ENCODE measurements around the gene CSTPP1. TPM values are rescaled to one million over a fixed set of nuclear protein-coding genes. Genes with fewer than 3 reads are reported as not detected.

The CSTPP1 gene
- total and polyA plus RNA-seq, 2 of the 8 experiments (the other 6 are each of a cell fraction or from before 2014, with no cell fraction given) = 24.2 to 28.7 TPM

DNA sequence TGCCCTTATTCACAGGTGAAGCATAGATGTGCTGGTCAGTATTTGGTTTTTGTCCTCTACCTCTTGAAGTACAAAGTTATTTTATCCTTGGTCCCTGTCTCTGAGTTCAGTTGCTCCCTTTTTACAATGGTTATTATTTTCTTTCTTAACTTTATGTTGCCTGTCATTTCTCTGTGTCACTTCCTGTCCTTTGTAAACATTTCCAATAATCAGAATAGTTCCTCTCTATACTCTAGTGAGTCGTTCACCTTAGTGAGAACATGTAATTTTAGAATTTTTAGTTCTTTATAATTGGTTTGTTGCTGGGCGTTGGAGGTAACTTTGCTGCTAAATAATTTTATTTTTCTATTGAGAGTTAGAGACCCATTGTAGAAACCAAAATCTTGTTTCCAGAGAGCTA, 16.0 kb downstream of the CSTPP1 start:
- Histone ChIP-seq H2BK120ac (replicated peaks; ENCODE audit: low read depth, low read length) (no peak overlapping the region), H3K4me3 (ENCODE audit: extremely low read depth in 1 of 4, insufficient read depth in 2 of 4, low read depth in 3 of 4, low read length in 4 of 4) (no peak overlapping the region), H3K4me2 (ENCODE audit: insufficient read depth in 1 of 2, low read depth in 2 of 2, low read length in 2 of 2) (no peak overlapping the region), H4K5ac (ENCODE audit: insufficient read length, low read depth, low read length) (no peak overlapping the region), H4K20me1 (replicated peaks in 1 of 2; ENCODE audit: control insufficient read depth in 1 of 2, insufficient read depth in 2 of 2, low read length in 2 of 2) (no peaks in the 10 kb centered on the region), H2BK20ac (ENCODE audit: low read length) (no peak overlapping the region), H3K14ac (ENCODE audit: insufficient read length) (no peak overlapping the region), H2BK5ac (ENCODE audit: low read depth, low read length) (no peak overlapping the region), H3K9me3 (ENCODE audit: insufficient read depth in 2 of 2, low read depth in 1 of 2, low read length in 1 of 2) (no peaks in the 10 kb centered on the region), H3K56ac (replicated peaks; ENCODE audit: insufficient read length, low read depth, low read length) (no peak overlapping the region), H3K9ac (replicated peaks in 1 of 4; ENCODE audit: extremely low read depth in 1 of 4, low read depth in 3 of 4, low read length in 3 of 4) (no peak overlapping the region), H2AK5ac (ENCODE audit: low read depth, low read length) (no peak overlapping the region), H3K4me1 (replicated peaks in 1 of 4; ENCODE audit: control insufficient read depth in 3 of 4, insufficient read depth in 4 of 4, low read length in 3 of 4) (no peaks in the 10 kb centered on the region), H3K4ac (replicated peaks; ENCODE audit: insufficient read length, low read depth, low read length) (no peak overlapping the region), H2BK12ac (ENCODE audit: low read depth, low read length) (no peak overlapping the region), H2AFZ (ENCODE audit: low read length) (no peak overlapping the region), H4K91ac (replicated peaks; ENCODE audit: insufficient read length, low read length) (no peak overlapping the region), H3K27me3 (replicated peaks in 1 of 4; ENCODE audit: control insufficient read depth in 3 of 4, extremely low read depth in 1 of 4, insufficient read depth in 3 of 4, low read length in 3 of 4) (no peaks in the 10 kb centered on the region), H3K23ac (ENCODE audit: insufficient read length) (no peak overlapping the region), H3K27ac (ENCODE audit: low read depth, low read length) (no peak overlapping the region; the same call in 1 of the 2 replicates), H3K18ac (ENCODE audit: extremely low read depth, low read length) (no peak overlapping the region), H3K36me3 (ENCODE audit: control insufficient read depth in 2 of 4, insufficient read depth in 4 of 4, low read length in 3 of 4) (no peaks in the 10 kb centered on the region), H3K79me1 (ENCODE audit: low read depth, low read length) (no peaks in the 10 kb centered on the region), H2BK15ac (ENCODE audit: low read length) (no peak overlapping the region), H3K23me2 (ENCODE audit: low read depth, low read length) (peaks cover 3% of the 10 kb centered on the region; the same call in 1 of the 2 replicates), H4K8ac (ENCODE audit: extremely low read depth, insufficient read depth, low read length) (no peak overlapping the region), H3K79me2 (ENCODE audit: control insufficient read depth in 1 of 2, insufficient read depth in 2 of 2, low read length in 2 of 2) (no peaks in the 10 kb centered on the region)
- WGBS, 2 experiments (ENCODE audit: extremely low coverage in 1 of 2, insufficient coverage in 1 of 2, insufficient read length in 1 of 2, insufficient replicate concordance in 2 of 2, low coverage in 1 of 2, low lambda C conversion rate in 2 of 2, missing lambda C conversion rate in 1 of 2) = 94% methylated on average over 2 of the region's 2 CpGs; no CpG with 5 or more reads in 1 of the 2 experiments
- FAIRE-seq (no peak), DNase-seq (ENCODE audit: low read depth in 1 of 2, low spot score in 2 of 2) (no peak)
- CTCF ChIA-PET (ENCODE audit: partially characterized antibody) = interaction anchor here (1.1 to 1.4 kb wide), 2 partner anchors 32 to 201 kb away, joined by 3 to 4 read pairs; no protein-coding TSS in a partner anchor
- POLR2A ChIA-PET (ENCODE audit: partially characterized antibody) = interaction anchor here (0.8 kb wide), 1 partner anchor 202 kb away, joined by 3 read pairs; no protein-coding TSS in a partner anchor
- TF ChIP-seq, protein P1, sequence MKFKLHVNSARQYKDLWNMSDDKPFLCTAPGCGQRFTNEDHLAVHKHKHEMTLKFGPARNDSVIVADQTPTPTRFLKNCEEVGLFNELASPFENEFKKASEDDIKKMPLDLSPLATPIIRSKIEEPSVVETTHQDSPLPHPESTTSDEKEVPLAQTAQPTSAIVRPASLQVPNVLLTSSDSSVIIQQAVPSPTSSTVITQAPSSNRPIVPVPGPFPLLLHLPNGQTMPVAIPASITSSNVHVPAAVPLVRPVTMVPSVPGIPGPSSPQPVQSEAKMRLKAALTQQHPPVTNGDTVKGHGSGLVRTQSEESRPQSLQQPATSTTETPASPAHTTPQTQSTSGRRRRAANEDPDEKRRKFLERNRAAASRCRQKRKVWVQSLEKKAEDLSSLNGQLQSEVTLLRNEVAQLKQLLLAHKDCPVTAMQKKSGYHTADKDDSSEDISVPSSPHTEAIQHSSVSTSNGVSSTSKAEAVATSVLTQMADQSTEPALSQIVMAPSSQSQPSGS (IDR thresholded peaks at IDR 0.05; ENCODE audit: low read length) = no peak
- TF ChIP-seq, protein P2, sequence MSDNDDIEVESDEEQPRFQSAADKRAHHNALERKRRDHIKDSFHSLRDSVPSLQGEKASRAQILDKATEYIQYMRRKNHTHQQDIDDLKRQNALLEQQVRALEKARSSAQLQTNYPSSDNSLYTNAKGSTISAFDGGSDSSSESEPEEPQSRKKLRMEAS (IDR thresholded peaks at IDR 0.05) = no peak
- no peak for TF ChIP-seq HDAC2 (IDR thresholded peaks at IDR 0.05; ENCODE audit: borderline replicate concordance in 1 of 2, low read depth in 2 of 2, low read length in 2 of 2)
- TF ChIP-seq HDAC6 (IDR thresholded peaks at IDR 0.05; ENCODE audit: low read depth, low read length) = no peak
- no peak for TF ChIP-seq CHD2 (IDR thresholded peaks at IDR 0.05; ENCODE audit: low read length)
- TF ChIP-seq CEBPB (IDR thresholded peaks at IDR 0.05; ENCODE audit: low read depth, low read length) = no peak
- TF ChIP-seq POLR2A (IDR thresholded peaks at IDR 0.05; ENCODE audit: control extremely low read depth in 1 of 2, low read depth in 2 of 2, low read length in 2 of 2) = no peak
- no peak for TF ChIP-seq YY1 (IDR thresholded peaks at IDR 0.05; ENCODE audit: low read depth, low read length)
- no peak for TF ChIP-seq BCL11A (IDR thresholded peaks at IDR 0.05; ENCODE audit: low read depth in 2 of 2, low read length in 2 of 2)
- no peak for TF ChIP-seq SP2 (IDR thresholded peaks at IDR 0.05; ENCODE audit: low read length)
- no peak for TF ChIP-seq RFX5 (IDR thresholded peaks at IDR 0.05; ENCODE audit: borderline replicate concordance, low read depth, low read length)
- no peak for TF ChIP-seq POU5F1 (IDR thresholded peaks at IDR 0.05; ENCODE audit: low read depth, low read length)
- TF ChIP-seq EGR1 (IDR thresholded peaks at IDR 0.05; ENCODE audit: borderline replicate concordance, low read depth, low read length) = no peak
- no peak for TF ChIP-seq KDM5A (IDR thresholded peaks at IDR 0.05; ENCODE audit: low read length)
